Measurements from ENCODE around the gene MBD2.

GRCh38 chr18:54125429-54125828 lies 99.0 kb downstream of the MBD2 start:
- TF ChIP-seq CTCF (IDR thresholded peaks at IDR 0.05; ENCODE audit: control extremely low read depth in 1 of 3, insufficient read depth in 1 of 3, low read depth in 1 of 3, low read length in 3 of 3): no peak
- no peak for TF ChIP-seq POLR2AphosphoS5 (IDR thresholded peaks at IDR 0.05; ENCODE audit: low read depth, low read length)
- TF ChIP-seq FOSL1 (IDR thresholded peaks at IDR 0.05; ENCODE audit: insufficient read depth, low read depth, low read length): no peak
- TF ChIP-seq, protein P1, sequence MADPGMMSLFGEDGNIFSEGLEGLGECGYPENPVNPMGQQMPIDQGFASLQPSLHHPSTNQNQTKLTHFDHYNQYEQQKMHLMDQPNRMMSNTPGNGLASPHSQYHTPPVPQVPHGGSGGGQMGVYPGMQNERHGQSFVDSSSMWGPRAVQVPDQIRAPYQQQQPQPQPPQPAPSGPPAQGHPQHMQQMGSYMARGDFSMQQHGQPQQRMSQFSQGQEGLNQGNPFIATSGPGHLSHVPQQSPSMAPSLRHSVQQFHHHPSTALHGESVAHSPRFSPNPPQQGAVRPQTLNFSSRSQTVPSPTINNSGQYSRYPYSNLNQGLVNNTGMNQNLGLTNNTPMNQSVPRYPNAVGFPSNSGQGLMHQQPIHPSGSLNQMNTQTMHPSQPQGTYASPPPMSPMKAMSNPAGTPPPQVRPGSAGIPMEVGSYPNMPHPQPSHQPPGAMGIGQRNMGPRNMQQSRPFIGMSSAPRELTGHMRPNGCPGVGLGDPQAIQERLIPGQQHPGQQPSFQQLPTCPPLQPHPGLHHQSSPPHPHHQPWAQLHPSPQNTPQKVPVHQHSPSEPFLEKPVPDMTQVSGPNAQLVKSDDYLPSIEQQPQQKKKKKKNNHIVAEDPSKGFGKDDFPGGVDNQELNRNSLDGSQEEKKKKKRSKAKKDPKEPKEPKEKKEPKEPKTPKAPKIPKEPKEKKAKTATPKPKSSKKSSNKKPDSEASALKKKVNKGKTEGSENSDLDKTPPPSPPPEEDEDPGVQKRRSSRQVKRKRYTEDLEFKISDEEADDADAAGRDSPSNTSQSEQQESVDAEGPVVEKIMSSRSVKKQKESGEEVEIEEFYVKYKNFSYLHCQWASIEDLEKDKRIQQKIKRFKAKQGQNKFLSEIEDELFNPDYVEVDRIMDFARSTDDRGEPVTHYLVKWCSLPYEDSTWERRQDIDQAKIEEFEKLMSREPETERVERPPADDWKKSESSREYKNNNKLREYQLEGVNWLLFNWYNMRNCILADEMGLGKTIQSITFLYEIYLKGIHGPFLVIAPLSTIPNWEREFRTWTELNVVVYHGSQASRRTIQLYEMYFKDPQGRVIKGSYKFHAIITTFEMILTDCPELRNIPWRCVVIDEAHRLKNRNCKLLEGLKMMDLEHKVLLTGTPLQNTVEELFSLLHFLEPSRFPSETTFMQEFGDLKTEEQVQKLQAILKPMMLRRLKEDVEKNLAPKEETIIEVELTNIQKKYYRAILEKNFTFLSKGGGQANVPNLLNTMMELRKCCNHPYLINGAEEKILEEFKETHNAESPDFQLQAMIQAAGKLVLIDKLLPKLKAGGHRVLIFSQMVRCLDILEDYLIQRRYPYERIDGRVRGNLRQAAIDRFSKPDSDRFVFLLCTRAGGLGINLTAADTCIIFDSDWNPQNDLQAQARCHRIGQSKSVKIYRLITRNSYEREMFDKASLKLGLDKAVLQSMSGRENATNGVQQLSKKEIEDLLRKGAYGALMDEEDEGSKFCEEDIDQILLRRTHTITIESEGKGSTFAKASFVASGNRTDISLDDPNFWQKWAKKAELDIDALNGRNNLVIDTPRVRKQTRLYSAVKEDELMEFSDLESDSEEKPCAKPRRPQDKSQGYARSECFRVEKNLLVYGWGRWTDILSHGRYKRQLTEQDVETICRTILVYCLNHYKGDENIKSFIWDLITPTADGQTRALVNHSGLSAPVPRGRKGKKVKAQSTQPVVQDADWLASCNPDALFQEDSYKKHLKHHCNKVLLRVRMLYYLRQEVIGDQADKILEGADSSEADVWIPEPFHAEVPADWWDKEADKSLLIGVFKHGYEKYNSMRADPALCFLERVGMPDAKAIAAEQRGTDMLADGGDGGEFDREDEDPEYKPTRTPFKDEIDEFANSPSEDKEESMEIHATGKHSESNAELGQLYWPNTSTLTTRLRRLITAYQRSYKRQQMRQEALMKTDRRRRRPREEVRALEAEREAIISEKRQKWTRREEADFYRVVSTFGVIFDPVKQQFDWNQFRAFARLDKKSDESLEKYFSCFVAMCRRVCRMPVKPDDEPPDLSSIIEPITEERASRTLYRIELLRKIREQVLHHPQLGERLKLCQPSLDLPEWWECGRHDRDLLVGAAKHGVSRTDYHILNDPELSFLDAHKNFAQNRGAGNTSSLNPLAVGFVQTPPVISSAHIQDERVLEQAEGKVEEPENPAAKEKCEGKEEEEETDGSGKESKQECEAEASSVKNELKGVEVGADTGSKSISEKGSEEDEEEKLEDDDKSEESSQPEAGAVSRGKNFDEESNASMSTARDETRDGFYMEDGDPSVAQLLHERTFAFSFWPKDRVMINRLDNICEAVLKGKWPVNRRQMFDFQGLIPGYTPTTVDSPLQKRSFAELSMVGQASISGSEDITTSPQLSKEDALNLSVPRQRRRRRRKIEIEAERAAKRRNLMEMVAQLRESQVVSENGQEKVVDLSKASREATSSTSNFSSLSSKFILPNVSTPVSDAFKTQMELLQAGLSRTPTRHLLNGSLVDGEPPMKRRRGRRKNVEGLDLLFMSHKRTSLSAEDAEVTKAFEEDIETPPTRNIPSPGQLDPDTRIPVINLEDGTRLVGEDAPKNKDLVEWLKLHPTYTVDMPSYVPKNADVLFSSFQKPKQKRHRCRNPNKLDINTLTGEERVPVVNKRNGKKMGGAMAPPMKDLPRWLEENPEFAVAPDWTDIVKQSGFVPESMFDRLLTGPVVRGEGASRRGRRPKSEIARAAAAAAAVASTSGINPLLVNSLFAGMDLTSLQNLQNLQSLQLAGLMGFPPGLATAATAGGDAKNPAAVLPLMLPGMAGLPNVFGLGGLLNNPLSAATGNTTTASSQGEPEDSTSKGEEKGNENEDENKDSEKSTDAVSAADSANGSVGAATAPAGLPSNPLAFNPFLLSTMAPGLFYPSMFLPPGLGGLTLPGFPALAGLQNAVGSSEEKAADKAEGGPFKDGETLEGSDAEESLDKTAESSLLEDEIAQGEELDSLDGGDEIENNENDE (IDR thresholded peaks at IDR 0.05; ENCODE audit: insufficient replicate concordance, low read length): no peak
- TF ChIP-seq EZH2 (IDR thresholded peaks at IDR 0.05; ENCODE audit: low read depth, low read length, severe bottlenecking): no peak

Measured in H1 (cell line).